ENCODE measurements around the gene C6orf15.
A peak's percentile ranks its signal among the peaks of the same experiment; 100 is the strongest.

C6orf15 gene

DNA sequence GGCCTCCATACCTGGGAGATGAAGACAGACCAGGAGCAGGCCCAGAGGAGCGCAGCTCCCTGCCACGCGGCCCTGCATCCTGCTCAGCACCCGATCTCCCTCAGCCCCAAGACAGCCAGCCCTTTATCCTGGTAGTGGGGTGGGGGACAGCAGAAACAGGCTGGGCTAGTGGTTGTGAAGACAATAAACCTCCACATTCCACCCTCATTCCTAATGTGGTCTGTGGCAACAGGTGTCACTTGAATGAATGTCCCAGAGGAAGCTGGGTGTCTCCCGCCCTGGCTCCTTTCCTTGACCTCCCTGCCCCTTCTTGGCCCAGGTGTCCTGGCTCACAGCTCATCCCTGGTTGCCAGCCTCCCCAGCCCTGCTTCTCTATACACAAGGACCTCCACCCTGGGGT is at the start of gene C6orf15:
Gene C6orf15, minus strand, starts transcription at position 98 of the 400 bp plus-strand sequence. Its CDS starts 20 bp downstream, at position 78.
- H3K4me2 ChIP-seq (ENCODE audit: low read depth, low read length, poor library complexity, severe bottlenecking): no peak within 1 kb of the TSS
- TF ChIP-seq EZH2phosphoT487 (IDR thresholded peaks at IDR 0.05; ENCODE audit: borderline replicate concordance): no peak
- TF ChIP-seq, protein P1, sequence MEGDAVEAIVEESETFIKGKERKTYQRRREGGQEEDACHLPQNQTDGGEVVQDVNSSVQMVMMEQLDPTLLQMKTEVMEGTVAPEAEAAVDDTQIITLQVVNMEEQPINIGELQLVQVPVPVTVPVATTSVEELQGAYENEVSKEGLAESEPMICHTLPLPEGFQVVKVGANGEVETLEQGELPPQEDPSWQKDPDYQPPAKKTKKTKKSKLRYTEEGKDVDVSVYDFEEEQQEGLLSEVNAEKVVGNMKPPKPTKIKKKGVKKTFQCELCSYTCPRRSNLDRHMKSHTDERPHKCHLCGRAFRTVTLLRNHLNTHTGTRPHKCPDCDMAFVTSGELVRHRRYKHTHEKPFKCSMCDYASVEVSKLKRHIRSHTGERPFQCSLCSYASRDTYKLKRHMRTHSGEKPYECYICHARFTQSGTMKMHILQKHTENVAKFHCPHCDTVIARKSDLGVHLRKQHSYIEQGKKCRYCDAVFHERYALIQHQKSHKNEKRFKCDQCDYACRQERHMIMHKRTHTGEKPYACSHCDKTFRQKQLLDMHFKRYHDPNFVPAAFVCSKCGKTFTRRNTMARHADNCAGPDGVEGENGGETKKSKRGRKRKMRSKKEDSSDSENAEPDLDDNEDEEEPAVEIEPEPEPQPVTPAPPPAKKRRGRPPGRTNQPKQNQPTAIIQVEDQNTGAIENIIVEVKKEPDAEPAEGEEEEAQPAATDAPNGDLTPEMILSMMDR (conservative IDR thresholded peaks at IDR 0.05; ENCODE audit: low read length): no peak
- no peaks in the 10 kb centered on the region for H4K20me1 ChIP-seq (ENCODE audit: insufficient read depth, low read length, poor library complexity, severe bottlenecking)
- no peak within 1 kb of the TSS for H2AFZ ChIP-seq (ENCODE audit: low read length)
- no peaks in the 10 kb centered on the region for H3K79me2 ChIP-seq (ENCODE audit: insufficient read depth, low read length)
- no peaks in the 10 kb centered on the region for H3K9me2 ChIP-seq (replicated peaks; ENCODE audit: low read depth, low read length)
- H3K4me1 ChIP-seq (ENCODE audit: insufficient read depth, low read length, poor library complexity, severe bottlenecking): no peaks in the 10 kb centered on the region
- no peaks in the 10 kb centered on the region for H3F3A ChIP-seq (ENCODE audit: low read depth)
- H3K9ac ChIP-seq (ENCODE audit: low read depth, low read length, poor library complexity, severe bottlenecking): no peak within 1 kb of the TSS
- no peaks in the 10 kb centered on the region for H3K9me3 ChIP-seq (ENCODE audit: insufficient read depth, low read depth, low read length)
- H3K27me3 ChIP-seq (ENCODE audit: insufficient read depth, low read length, poor library complexity, severe bottlenecking): no peaks in the 10 kb centered on the region
- H3K4me3 ChIP-seq (ENCODE audit: low read length, poor library complexity, severe bottlenecking): no peak within 1 kb of the TSS
- no peaks in the 10 kb centered on the region for H3K36me3 ChIP-seq (ENCODE audit: insufficient read depth, low read length)

DNA sequence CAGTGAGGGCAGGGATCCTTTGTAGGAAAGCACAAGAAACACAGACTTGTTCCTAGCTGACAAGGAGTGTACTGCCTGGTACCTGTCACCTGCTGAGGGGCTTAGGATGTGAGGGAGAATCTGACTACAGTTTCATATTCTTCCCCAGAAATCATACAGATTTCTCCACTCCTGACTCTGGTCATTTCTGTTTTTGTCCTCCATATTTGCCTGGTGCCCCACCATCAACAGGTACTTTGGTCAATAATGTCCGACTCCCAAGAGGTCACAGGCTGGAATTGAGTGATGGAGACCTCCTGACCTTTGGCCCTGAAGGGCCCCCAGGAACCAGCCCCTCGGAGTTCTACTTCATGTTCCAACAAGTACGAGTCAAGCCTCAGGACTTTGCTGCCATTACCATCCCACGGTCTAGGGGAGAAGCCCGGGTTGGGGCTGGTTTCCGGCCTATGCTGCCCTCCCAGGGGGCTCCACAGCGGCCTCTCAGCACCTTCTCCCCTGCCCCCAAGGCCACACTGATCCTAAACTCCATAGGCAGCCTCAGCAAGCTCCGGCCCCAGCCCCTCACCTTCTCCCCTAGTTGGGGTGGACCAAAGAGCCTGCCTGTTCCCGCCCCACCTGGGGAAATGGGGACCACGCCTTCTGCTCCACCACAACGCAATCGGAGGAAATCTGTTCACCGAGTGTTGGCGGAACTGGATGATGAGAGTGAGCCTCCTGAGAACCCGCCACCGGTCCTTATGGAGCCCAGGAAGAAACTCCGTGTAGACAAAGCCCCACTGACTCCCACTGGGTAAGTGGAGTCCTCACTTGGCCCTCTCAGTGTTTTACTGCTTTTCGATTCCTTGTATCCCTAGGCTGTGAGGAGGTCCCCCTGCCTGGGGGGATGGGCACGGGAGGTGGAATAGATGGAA is 49.1 kb upstream of the C6orf15 start:
- Histone ChIP-seq H3K9me3 (ENCODE audit: insufficient read depth, low read depth, low read length) (no peaks in the 10 kb centered on the region), H3K4me3 (ENCODE audit: low read length, poor library complexity, severe bottlenecking) (peak overlapping the region; percentile 35), H3K9me2 (replicated peaks; ENCODE audit: low read depth, low read length) (no peaks in the 10 kb centered on the region), H3K4me1 (ENCODE audit: insufficient read depth, low read length, poor library complexity, severe bottlenecking) (peaks cover 43% of the 10 kb centered on the region), H3K4me2 (ENCODE audit: low read depth, low read length, poor library complexity, severe bottlenecking) (peak overlapping the region; percentile 95), H3F3A (ENCODE audit: low read depth) (no peaks in the 10 kb centered on the region), H3K27me3 (ENCODE audit: insufficient read depth, low read length, poor library complexity, severe bottlenecking) (no peaks in the 10 kb centered on the region), H3K36me3 (ENCODE audit: insufficient read depth, low read length) (no peaks in the 10 kb centered on the region; the same call in 1 of the 2 replicates), H3K9ac (ENCODE audit: low read depth, low read length, poor library complexity, severe bottlenecking) (peak overlapping the region; percentile 20), H4K20me1 (ENCODE audit: insufficient read depth, low read length, poor library complexity, severe bottlenecking) (peaks cover 7% of the 10 kb centered on the region), H3K79me2 (ENCODE audit: insufficient read depth, low read length) (peaks cover 56% of the 10 kb centered on the region), H2AFZ (ENCODE audit: low read length) (no peak overlapping the region)
- TF ChIP-seq EZH2phosphoT487 (IDR thresholded peaks at IDR 0.05; ENCODE audit: borderline replicate concordance): no peak
- TF ChIP-seq, protein P1 (conservative IDR thresholded peaks at IDR 0.05; ENCODE audit: low read length): no peak

DNA sequence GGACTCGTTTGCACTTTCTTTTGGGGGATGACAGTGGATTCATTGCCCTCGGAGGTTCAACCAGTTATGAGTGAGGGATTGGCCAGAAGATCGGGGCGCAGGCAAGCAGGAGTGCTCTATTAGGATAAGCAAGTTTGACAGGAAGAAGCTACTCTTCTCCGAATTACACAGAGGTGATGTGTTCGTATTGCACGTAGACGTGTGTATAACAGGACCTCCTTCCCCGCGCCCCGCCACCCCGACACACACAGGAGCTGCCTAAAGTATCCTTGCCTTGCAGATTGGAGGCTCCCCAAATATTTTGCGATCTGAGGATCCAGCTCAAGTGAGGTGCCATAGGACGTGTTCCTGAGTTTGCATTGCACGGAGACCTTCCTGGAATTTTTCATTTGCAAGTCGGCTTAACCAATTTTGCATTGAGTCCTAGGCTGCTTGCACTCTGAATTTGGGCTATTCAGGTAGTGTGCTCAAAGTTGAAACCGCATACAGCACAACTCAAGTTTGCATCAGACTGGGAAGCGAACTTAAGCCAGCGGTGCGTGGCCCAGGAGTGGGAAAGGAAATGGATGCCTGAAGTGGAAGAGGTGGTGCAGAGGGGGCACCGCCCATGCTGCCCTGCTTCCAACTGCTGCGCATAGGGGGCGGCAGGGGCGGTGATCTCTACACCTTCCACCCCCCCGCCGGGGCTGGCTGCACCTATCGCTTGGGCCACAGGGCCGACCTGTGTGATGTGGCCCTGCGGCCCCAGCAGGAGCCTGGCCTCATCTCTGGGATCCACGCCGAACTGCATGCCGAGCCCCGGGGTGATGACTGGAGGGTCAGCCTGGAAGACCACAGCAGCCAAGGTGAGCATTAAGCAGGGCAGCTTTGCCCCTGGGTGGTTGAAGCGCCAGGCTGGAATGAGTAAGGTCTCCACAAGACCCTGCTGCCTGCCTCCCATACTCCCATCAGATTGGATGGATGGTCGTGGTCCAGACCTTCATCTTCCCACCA is 46.8 kb upstream of the C6orf15 start:
- H3K79me2 ChIP-seq (ENCODE audit: insufficient read depth, low read length): peaks cover 57% of the 10 kb centered on the region
- H2AFZ ChIP-seq (ENCODE audit: low read length): peak overlapping the region; percentile 89
- TF ChIP-seq EZH2phosphoT487 (IDR thresholded peaks at IDR 0.05; ENCODE audit: borderline replicate concordance): no peak
- TF ChIP-seq, protein P1 (conservative IDR thresholded peaks at IDR 0.05; ENCODE audit: low read length): peak; percentile 31
- no peaks in the 10 kb centered on the region; the same call in 1 of the 2 replicates for H3K36me3 ChIP-seq (ENCODE audit: insufficient read depth, low read length)
- peaks cover 45% of the 10 kb centered on the region for H3K4me1 ChIP-seq (ENCODE audit: insufficient read depth, low read length, poor library complexity, severe bottlenecking)
- H3K9ac ChIP-seq (ENCODE audit: low read depth, low read length, poor library complexity, severe bottlenecking): peak overlapping the region; percentile 88
- H3K9me3 ChIP-seq (ENCODE audit: insufficient read depth, low read depth, low read length): no peaks in the 10 kb centered on the region
- H4K20me1 ChIP-seq (ENCODE audit: insufficient read depth, low read length, poor library complexity, severe bottlenecking): peaks cover 7% of the 10 kb centered on the region
- peak overlapping the region; percentile 95 for H3K4me2 ChIP-seq (ENCODE audit: low read depth, low read length, poor library complexity, severe bottlenecking)
- no peaks in the 10 kb centered on the region for H3F3A ChIP-seq (ENCODE audit: low read depth)
- H3K4me3 ChIP-seq (ENCODE audit: low read length, poor library complexity, severe bottlenecking): peak overlapping the region; percentile 89
- no peaks in the 10 kb centered on the region for H3K27me3 ChIP-seq (ENCODE audit: insufficient read depth, low read length, poor library complexity, severe bottlenecking)
- no peaks in the 10 kb centered on the region for H3K9me2 ChIP-seq (replicated peaks; ENCODE audit: low read depth, low read length)
